ENCODE data around the gene KNCN.

KNCN gene

DNA sequence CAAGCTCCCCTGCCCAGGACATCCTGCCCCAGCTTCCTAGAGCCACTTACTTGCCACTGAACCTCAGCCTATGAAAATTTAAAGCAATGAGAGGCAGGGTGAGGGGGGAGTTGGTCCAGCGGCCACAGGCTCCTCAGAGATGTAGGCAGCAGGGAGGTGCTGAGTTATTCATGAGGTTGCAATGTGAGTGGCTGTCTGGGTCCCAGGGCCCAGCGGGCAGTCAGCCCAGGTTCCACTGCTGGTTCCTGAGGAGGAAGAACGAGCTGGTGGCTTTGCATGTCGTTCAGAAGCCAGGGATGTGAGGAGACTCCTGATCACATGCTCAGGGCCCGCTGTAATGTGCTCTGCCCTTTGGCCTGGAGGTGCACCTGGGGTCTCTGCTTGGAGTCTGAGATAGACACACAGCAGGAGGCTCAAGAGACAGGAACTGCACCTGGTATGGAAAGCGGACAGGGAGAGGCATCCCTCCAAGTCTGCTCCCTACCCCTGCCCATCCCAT, at the start of gene KNCN:
TSS of gene KNCN (minus strand) at position 51 of the 499 bp plus-strand sequence. CDS start 432 bp downstream, outside the sequence.
- no peak for DNase-seq

DNA sequence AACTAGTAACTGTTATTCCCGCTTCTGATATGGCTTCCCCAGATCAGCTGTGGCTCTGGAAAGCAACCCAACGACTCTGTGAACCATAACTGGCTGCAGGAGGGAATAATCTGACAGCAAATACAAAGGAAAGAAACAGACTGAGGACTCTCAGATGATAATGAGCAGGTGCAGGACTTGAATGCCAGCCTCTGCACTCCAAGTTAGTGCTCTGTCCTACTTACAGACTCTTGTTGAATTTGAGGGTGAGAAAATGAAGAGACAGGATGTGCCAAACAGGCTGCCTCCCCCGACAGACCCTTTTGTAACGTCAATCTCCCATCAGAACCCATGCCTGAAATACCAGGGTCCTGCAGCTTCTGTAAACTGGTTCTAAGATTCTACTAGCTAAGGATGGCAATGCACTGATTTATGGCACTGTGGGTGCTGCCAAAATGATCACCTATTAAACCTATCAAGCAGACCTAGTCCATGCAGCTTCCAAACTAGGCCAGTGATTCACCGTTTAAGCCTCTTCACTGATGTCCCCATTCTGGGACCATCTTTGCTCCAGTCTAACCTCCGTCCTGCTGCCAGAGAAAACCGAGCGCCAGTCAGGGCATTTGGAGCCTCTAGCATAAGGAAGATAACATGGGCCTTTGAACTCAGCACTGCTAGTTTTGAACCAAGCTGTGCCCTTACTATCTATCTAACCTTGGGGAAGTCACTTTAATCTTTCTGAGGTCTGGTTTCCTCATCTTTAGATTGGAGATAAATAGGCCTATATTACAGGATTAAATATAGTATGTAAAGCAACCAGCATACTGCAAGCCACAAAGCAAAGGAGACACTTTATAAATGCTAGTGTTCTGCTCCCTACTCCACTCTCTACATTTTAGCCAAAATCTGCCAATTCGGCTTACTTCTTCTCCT, 47.9 kb upstream of the KNCN start:
- no peak for DNase-seq

- no peak for DNase-seq
Measured at GRCh38 chr1:46596846-46597245, 45.4 kb upstream of the KNCN start.

DNA sequence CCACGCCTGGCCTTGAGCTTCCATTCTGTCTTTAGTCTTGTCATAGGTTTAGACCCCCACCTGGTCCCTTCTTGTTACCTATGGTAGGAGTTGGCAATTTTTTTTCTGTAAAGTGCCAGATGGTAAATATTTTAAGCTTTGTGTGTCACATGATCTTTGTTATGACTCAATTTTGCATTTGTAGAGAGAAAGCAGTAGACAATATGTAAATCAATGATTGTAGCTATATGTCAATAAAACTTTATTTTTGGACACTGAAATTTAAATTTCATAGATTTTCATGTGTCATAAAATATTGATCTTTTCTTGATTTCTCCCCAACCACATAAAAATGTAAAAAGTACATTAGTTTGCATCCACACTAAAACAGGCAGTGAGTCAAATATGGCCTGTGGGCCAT, 44.6 kb upstream of the KNCN start:
- DNase-seq: no peak

GRCh38 chr1:46595127-46595526, 43.7 kb upstream of the KNCN start:
- DNase-seq: peak; percentile 56

DNA sequence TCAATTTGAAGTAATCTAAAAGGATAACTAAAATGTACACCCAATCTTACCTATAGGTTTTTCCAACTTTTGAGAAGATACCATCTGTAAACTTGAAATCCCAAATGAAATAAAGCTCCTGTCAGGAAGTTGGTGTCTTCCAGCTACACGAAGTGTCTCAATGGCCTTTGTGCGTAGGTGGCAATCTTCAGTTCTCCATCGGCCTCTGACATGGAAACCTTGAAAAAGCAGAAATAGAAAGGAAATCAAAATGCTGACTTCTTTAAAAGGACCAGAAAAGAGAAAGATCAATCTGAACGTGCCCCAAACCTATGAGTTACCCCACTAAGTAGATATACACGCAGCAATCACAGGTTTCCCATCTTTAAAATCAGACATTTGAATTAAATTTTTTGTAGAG, 42.6 kb upstream of the KNCN start:
- no peak for DNase-seq

- DNase-seq: no peak
Measured at GRCh38 chr1:46592823-46593222, 41.4 kb upstream of the KNCN start.

DNA sequence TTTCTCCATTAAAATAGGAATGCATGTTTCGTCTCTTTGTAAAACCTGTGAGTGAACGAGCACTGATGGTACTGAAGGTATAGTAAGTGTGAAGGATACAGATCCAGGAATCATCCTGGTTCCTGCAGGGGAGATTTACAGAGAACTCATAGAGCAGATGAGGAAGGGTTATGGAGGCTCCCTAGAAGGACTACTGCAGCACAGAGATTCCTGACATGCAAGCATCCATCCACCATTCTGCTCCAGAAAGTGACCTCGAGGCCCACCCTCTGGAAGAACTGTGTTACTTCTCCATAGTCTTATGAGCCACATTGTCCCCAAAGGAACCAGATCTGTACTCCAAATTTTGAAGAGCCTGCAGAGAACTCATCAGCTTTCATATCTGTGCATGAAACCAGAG, 38.1 kb upstream of the KNCN start:
- DNase-seq: no peak

DNA sequence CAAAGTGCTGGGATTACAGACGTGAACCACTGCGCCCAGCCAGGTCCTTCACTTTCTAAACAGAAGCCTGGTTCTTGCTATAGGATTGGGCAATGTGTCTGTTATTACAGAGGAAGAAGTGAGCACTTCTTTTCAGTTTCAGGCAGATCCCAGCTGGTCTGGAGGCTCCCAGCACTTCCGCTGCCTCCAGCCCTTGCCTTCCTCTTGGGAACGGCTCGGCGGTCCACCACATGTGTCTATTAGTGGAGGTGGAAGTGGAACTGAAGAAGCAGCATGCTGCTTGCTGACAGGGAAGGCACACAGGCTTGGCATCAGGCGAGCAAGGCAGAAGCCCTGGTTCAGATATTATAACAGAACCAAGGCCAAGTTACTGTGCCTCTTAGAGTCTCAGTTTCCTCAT, 35.6 kb upstream of the KNCN start:
- DNase-seq: no peak

DNA sequence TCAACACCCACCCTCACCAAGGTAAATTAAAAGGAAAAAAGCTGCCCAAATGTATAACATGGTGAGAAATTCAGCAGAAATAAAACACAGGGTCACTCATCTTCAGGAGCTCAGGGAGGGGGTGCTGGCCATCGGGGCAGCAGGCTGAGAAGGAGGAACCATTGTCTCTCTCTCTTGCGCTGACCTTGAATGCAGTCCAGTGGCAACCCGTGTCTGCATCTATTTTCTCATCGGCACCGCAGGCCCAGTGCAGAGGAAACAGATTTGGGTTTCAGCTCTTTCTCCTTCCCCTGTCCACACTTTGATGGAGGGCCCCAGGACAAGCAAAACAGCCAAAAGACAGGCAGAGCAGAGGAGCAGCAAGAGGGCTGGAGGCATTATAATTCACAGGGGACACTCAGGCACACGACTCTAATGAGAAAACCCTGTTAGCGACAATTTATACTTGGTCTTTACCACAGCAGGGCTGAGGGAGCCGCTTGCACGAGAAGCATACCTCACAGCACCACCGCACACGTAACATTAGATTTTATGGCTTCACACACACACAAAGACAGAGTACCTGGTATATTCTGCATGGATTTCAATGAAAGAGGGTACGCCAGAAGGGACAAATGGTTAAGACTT, 34.0 kb upstream of the KNCN start:
- DNase-seq: no peak

GRCh38 chr1:46583494-46583893, 32.0 kb upstream of the KNCN start:
- no peak for DNase-seq

- no peak for DNase-seq
Measured at GRCh38 chr1:46582972-46583371, 31.5 kb upstream of the KNCN start.

GRCh38 chr1:46581681-46582455, 30.4 kb upstream of the KNCN start:
- DNase-seq: no peak

GRCh38 chr1:46580140-46580903, 28.9 kb upstream of the KNCN start:
- peak; percentile 6 for DNase-seq

DNA sequence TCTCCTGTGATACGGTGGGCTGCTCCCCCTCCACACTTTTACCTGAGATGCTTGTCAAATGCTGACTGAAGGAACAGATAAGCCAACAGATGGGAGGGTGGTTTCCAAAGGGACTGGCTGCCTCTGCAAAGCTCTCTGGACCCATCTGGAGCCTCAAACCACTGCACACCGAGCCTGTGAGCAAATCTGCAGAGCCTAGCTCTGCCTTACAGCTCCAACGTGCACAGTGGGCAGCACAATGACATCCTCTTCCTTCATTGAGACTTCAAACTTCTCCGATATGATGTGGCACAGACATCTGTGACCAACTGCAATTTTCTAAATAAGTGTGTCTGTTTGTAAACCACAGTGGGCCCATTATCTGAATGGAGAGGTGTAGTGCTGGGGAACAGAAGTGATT, 26.2 kb upstream of the KNCN start:
- DNase-seq: no peak

GRCh38 chr1:46576596-46576995, 25.1 kb upstream of the KNCN start:
- no peak for DNase-seq

DNA sequence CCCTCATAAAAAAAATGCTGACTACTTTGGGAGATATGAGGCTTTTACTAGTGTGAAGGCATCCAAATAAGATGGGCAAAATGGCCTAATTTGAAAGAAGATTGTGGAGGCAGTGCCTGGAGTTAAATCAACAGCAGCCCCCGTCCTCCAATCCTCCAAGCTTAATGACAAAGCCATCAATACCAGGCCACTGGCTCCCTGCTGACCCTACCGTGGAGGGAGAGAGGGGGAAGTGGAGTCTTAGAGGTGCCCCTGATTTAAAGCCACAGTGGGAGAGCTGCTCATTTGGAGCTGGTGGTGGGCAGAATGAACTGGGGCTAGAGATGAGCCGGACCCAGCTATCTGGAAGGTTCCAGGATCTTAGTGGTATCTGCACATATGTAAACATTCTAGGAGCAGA, 24.3 kb upstream of the KNCN start:
- no peak for DNase-seq

- DNase-seq: no peak
Measured at GRCh38 chr1:46575300-46575699, 23.9 kb upstream of the KNCN start.

DNA sequence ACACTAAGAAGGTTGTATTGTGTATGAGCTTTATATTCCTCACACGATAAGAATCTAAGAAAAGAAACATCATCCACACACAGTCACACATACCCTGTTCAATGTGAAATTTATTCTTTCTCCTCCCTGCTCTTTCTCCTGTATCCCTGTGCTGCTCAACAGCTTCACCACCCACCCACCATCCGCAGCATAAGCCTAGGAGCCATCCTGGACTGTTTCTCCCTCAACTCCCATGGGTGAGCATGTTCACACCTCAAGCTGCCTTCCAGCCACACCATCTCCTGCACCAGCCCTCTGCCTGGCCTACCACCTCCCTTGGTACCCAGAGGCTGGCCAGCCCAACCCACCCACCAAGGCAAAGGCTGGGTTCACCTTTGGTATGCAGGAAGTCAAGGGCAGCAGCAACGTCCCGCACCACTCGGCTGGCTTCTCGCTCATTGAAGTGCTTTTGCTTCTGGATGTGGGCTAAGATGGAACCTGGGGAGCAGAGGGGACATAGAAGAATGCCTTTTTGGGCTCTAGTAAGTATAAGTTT, 20.3 kb upstream of the KNCN start:
- no peak for DNase-seq

DNA sequence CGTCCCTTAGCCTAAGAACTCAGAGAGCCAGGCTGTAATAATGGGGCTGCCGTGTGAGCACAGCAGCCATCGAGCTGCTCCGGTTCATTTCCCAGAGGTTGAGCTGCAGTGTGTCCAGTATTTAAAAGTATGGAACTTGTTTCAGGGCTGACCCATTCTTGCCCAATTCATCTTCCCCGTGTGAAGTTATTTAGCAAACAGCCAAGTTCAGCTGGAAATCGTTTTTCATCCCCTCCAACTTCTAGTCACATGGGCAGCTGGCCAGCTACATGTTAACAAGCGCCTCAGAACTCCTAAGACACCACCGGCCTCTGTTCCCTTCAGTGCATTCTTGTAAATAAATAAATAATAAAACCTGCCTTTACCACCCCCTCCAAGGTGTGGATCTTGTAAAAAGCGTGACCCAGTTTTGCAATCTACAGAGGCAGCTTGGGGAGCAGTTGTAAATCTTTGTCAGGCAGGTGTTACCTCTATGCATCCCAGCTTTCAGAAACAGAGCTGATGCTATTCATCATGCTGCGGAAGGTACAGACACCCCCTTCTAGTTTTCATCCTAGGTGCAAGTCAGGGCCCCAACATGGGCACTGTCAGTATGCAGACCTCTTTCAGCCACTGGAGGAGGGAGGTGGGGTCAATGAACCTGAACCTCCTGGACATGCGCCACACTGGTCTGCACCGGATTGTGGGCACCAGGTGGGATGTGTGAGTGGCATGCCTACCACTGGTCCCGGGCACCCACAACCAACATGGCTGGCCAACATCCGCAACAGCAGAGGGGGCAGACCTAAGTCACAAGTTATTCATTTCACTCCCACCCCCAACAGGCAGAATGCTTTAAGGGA, 18.7 kb upstream of the KNCN start:
- no peak for DNase-seq

GRCh38 chr1:46569116-46569515, 17.7 kb upstream of the KNCN start:
- DNase-seq: no peak
